Smooth muscle cell (in vitro differentiated cells): ENCODE results near the gene CARS1. TPM values are rescaled to one million over a fixed set of nuclear protein-coding genes. Genes with fewer than 3 reads are reported as not detected.

Experiments
- DNase-seq: peaks from one replicate; lab custom pipeline; 2025; ENCODE audit not compliant: unreplicated experiment; lab: John Stamatoyannopoulos, UW
- H2AFZ ChIP-seq: fragments of 200-600 bp; sonication (generic); 2 replicates; pipeline ENCODE4 v1.6.0; 2016; ENCODE audit warnings: antibody characterized with exemption, low read depth, mild to moderate bottlenecking
- H3F3A ChIP-seq: fragments of 200-600 bp; sonication (generic); 2 replicates; pipeline ENCODE4 v1.6.0; 2017; ENCODE audit warnings: antibody characterized with exemption, low read depth
- H3K27ac ChIP-seq: fragments of 200-600 bp; sonication (generic); 2 replicates; pipeline ENCODE4 v1.5.1; 2016; ENCODE audit warnings: low read depth, mild to moderate bottlenecking
- H3K27me3 ChIP-seq: fragments of 200-600 bp; sonication (generic); 2 replicates; pipeline ENCODE4 v1.6.1; 2016; ENCODE audit warnings: low read depth, mild to moderate bottlenecking
- H3K36me3 ChIP-seq: fragments of 200-600 bp; sonication (generic); 2 replicates; pipeline ENCODE4 v1.5.1; 2016; ENCODE audit warnings: low read depth
- H3K4me1 ChIP-seq: fragments of 200-600 bp; sonication (generic); 2 replicates; pipeline ENCODE4 v1.5.1; 2016; ENCODE audit warnings: low read depth
- H3K4me2 ChIP-seq: fragments of 200-600 bp; sonication (generic); 2 replicates; pipeline ENCODE4 v1.6.0; 2016; ENCODE audit warnings: mild to moderate bottlenecking
- H3K4me3 ChIP-seq: fragments of 200-600 bp; sonication (generic); 2 replicates; pipeline ENCODE4 v1.5.1; 2016; ENCODE audit warnings: mild to moderate bottlenecking
- H3K79me2 ChIP-seq: fragments of 200-600 bp; sonication (generic); 2 replicates; pipeline ENCODE4 v1.6.0; 2016; ENCODE audit warnings: low read depth, mild to moderate bottlenecking
- H3K9ac ChIP-seq: fragments of 200-600 bp; sonication (generic); 2 replicates; pipeline ENCODE4 v1.6.0; 2016; ENCODE audit warnings: low read depth
- H3K9me3 ChIP-seq: fragments of 200-600 bp; sonication (generic); replicated peaks from 2 replicates; pipeline ENCODE4 v1.5.1; 2016; ENCODE audit warnings: low read depth
- H4K20me1 ChIP-seq: fragments of 200-600 bp; sonication (generic); 2 replicates; pipeline ENCODE4 v1.6.0; 2016; ENCODE audit warnings: low read depth
- CTCF ChIP-seq: fragments of 200-600 bp; sonication (generic); IDR thresholded peaks from 2 replicates; pipeline ENCODE4 v1.5.1; 2017; ENCODE audit warnings: borderline replicate concordance, mild to moderate bottlenecking, antibody characterized with exemption; ENCODE audit not compliant: insufficient read depth, poor library complexity, severe bottlenecking
- WGBS: methylation state at CpG from one replicate; pipeline ENCODE4 v1.1.7; 2016; ENCODE audit warnings: low lambda C conversion rate; 5-methylcytosine and 5-hydroxymethylcytosine counted together
- polyA plus RNA-seq: library from polyadenylated mRNA; unstranded; fragments of >200 nt; fragmentation: Nextera tagmentation; extraction: Ambion mirVana; gene quantifications from 2 replicates; pipeline ENCODE4 v1.2.1, GENCODE V29; 2016
- total RNA-seq: library from RNA; depleted of rRNA; stranded (reverse); fragments of >200 nt; gene quantifications from 2 replicates; pipeline ENCODE4 v1.2.3, GENCODE V29; 2014

Gene CARS1
- total and polyA plus RNA-seq, 2 experiments from 2014 or later: 51.7 to 61.6 TPM

DNA sequence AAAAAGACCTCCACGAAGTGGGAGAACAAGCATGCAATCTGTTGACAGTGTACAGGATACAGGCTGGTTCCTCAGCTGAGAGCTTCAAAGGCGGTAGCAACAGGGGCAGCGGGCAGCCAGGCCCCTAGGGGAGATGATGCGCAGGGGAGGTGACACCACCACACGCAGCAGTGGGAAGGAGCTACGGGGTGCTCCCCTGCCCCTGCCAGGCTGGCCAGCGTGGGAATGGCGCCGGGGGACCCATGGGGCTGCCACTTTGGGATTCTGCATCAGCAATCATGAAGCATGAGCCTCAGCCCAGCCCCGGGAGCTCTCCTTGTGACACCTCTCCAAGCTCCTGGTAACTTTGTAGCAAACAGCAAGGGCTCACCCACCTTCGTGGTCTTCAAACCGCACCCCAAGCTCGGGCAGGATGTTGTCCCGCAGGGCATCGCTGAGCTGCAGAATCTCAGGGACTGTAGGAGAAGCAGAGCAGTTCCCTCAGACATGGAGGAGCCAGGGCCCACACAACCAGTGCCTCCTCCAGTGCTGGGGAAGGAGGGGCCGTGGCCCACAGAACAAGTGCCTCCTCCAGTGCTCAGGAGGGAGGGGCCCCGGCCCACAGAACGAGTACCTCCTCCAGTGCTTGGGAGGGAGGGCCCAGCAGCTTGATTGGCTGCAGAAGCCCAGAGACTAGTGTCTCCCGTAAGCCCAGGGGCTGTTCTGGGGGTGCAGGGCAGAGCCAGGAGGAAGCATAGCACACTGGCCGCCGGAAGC, 50.5 kb downstream of the CARS1 start:
- no peaks in the 10 kb centered on the region for H3K79me2 ChIP-seq
- H3K27ac ChIP-seq: no peak overlapping the region
- H4K20me1 ChIP-seq: no peaks in the 10 kb centered on the region
- no peak for TF ChIP-seq CTCF
- H3K36me3 ChIP-seq: no peaks in the 10 kb centered on the region
- no peak overlapping the region for H3K4me2 ChIP-seq
- H3F3A ChIP-seq: no peaks in the 10 kb centered on the region
- H3K9me3 ChIP-seq: no peaks in the 10 kb centered on the region
- no peak overlapping the region for H3K4me3 ChIP-seq
- H2AFZ ChIP-seq: no peak overlapping the region
- H3K4me1 ChIP-seq: no peaks in the 10 kb centered on the region
- 91% methylated on average over 21 of the region's 21 CpGs for WGBS
- no peak for DNase-seq
- no peak overlapping the region for H3K9ac ChIP-seq
- H3K27me3 ChIP-seq: no peaks in the 10 kb centered on the region

DNA sequence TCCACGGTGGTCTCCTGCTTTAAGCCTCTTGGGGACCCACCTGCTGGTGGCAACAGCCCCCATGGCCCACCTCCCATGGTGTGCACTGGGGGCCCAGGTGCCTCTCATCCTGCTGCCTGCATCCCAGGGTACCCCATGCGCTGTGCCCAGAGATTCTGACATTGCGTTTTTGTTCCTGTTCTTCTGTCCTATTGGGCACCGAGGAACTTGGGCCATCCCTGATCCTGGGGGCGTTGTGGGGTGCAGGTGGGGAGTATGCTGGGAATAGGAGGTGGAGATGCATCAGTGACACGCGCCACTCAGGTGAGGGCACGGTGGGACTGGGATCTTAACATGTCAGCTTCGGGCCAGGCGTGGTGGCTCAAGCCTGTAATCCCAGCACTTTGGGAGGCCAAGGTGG, 52.7 kb downstream of the CARS1 start:
- Histone ChIP-seq H3K4me2 (no peak overlapping the region), H3K27ac (peak overlapping the region; percentile 43), H3K9ac (no peak overlapping the region), H4K20me1 (no peaks in the 10 kb centered on the region), H3K9me3 (no peaks in the 10 kb centered on the region), H3K4me3 (no peak overlapping the region), H3F3A (no peaks in the 10 kb centered on the region), H3K36me3 (no peaks in the 10 kb centered on the region), H3K27me3 (no peaks in the 10 kb centered on the region), H3K79me2 (no peaks in the 10 kb centered on the region), H3K4me1 (peaks cover 8% of the 10 kb centered on the region), H2AFZ (no peak overlapping the region)
- 95% methylated on average over 10 of the region's 10 CpGs for WGBS
- no peak for TF ChIP-seq CTCF
- DNase-seq: no peak

DNA sequence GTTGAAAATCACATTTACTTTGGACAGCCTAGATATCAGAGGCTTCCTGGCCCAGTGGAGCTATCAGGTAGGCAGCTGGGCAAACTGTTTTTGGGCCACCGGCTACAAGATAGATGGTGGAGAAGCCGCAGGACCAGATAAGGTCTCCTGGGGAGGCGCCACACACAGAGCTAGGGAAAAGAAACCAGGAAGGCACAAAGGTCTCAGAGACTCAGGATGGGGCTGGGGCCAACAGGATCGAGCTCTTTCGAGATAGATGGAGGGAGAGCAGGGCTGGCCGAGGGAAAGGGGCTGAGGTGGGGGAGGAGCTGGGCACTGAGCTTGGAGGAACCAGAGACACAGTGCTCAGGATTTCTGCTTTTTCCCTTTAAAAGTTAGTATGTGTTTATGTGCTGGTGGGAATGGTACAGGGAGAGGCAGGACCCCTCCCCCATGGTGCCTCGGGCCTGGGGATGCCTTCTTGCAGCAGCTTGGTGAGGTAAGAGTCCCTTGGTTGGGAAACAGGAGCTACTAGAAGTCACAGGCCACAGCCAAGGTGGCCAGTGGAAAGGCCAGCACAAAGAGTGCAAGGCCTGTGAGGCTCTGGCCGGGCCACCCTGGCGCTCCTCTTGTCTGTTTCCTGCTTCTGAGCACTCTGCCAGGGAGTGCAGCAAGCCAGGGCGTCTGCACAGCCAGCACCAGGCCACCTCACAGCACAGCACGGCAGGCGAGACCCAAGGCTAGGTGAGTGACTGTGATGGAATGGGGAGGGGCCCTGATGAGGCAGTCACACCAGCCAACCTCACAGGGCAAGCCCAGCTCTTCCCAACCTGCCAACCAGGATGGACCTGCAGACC, 53.6 kb downstream of the CARS1 start:
- Histone ChIP-seq H3K27me3 (no peaks in the 10 kb centered on the region), H3K79me2 (no peaks in the 10 kb centered on the region), H3K9ac (no peak overlapping the region), H3K4me2 (no peak overlapping the region), H3K9me3 (no peaks in the 10 kb centered on the region), H2AFZ (no peak overlapping the region), H3K4me1 (peaks cover 8% of the 10 kb centered on the region), H3K4me3 (no peak overlapping the region), H3K36me3 (no peaks in the 10 kb centered on the region), H3K27ac (peak overlapping the region; percentile 43), H3F3A (no peaks in the 10 kb centered on the region), H4K20me1 (no peaks in the 10 kb centered on the region)
- 92% methylated on average over 12 of the region's 12 CpGs for WGBS
- no peak for DNase-seq
- TF ChIP-seq CTCF: no peak
